Muscle of back (tissue), 10 donors: ENCODE results near the gene COX6A2. TPM values are rescaled to one million over a fixed set of nuclear protein-coding genes. Genes with fewer than 3 reads are reported as not detected.

Experiments used
- polyA plus RNA-seq, 10 donors: library from polyadenylated mRNA; unstranded; fragments of 120-200 nt; gene quantifications; one replicate each; pipeline ENCODE4 v1.2.1, GENCODE V29; 2013; ENCODE audit not compliant: insufficient read length in 10 of 10

COX6A2 gene
- polyA plus RNA-seq, 10 donors, result 174 to 388 (median 268) TPM

Other genes starting within 250 kb of the COX6A2 start
- 100 to 1,000 TPM; 310 to 492 (median 406) TPM for gene FUS, start 248.2 kb downstream of the COX6A2 start, polyA plus RNA-seq
- gene PYCARD, start 225.6 kb downstream of the COX6A2 start, polyA plus RNA-seq, result 10 to 100 TPM in 1 of 10 donors, 1 to 10 TPM in 9; 3.3 to 14.0 (median 7.3) TPM
- gene TRIM72, start 214.2 kb downstream of the COX6A2 start, polyA plus RNA-seq, result 10 to 100 TPM; 36.2 to 79.4 (median 64.6) TPM
- 1 to 10 TPM in 5 of 10 donors, under 1 TPM in 5; 0.48 to 3.0 (median 0.98) TPM for gene PYDC1, start 211.2 kb downstream of the COX6A2 start, polyA plus RNA-seq
- gene ITGAM, start 168.4 kb downstream of the COX6A2 start, polyA plus RNA-seq, result 1 to 10 TPM; 3.0 to 4.9 (median 3.9) TPM
- gene ITGAX, start 73.2 kb downstream of the COX6A2 start, polyA plus RNA-seq, result 1 to 10 TPM in 4 of 10 donors, under 1 TPM in 6; 0.23 to 1.8 (median 0.89) TPM
- 1 to 10 TPM in 4 of 10 donors, under 1 TPM in 5, not detected in 1; 0.26 to 1.7 (median 0.48) TPM for gene ITGAD, start 35.0 kb downstream of the COX6A2 start, polyA plus RNA-seq
- gene ZNF843, start 14.4 kb upstream of the COX6A2 start, polyA plus RNA-seq, result 1 to 10 TPM; 1.5 to 3.5 (median 2.4) TPM
- 1 to 10 TPM; 5.2 to 9.0 (median 7.5) TPM for gene ARMC5, start 31.1 kb upstream of the COX6A2 start, polyA plus RNA-seq
- 100 to 1,000 TPM in 1 of 10 donors, 10 to 100 TPM in 9; 61.8 to 106 (median 81.9) TPM for gene TGFB1I1, start 43.8 kb upstream of the COX6A2 start, polyA plus RNA-seq
- gene SLC5A2, start 54.8 kb upstream of the COX6A2 start, polyA plus RNA-seq, result 10 to 100 TPM in 3 of 10 donors, 1 to 10 TPM in 7; 5.1 to 13.0 (median 7.6) TPM
- gene RUSF1, start 80.0 kb upstream of the COX6A2 start, polyA plus RNA-seq, result 10 to 100 TPM; 34.1 to 58.8 (median 44.6) TPM
- 10 to 100 TPM in 7 of 10 donors, 1 to 10 TPM in 3; 8.6 to 48.2 (median 14.0) TPM for gene AHSP, start 99.5 kb upstream of the COX6A2 start, polyA plus RNA-seq